Aortic smooth muscle cell (primary cell): Measurements from ENCODE around the gene UBD. TPM values are rescaled to one million over a fixed set of nuclear protein-coding genes. Genes with fewer than 3 reads are reported as not detected.

ENCODE experiments used
- total RNA-seq: library from RNA; depleted of rRNA; stranded (reverse); fragments of >200 nt; gene quantifications from 2 replicates; pipeline ENCODE4 v1.2.3, GENCODE V29; 2014

The UBD gene
- total RNA-seq, result not detected in 2 replicates

DNA sequence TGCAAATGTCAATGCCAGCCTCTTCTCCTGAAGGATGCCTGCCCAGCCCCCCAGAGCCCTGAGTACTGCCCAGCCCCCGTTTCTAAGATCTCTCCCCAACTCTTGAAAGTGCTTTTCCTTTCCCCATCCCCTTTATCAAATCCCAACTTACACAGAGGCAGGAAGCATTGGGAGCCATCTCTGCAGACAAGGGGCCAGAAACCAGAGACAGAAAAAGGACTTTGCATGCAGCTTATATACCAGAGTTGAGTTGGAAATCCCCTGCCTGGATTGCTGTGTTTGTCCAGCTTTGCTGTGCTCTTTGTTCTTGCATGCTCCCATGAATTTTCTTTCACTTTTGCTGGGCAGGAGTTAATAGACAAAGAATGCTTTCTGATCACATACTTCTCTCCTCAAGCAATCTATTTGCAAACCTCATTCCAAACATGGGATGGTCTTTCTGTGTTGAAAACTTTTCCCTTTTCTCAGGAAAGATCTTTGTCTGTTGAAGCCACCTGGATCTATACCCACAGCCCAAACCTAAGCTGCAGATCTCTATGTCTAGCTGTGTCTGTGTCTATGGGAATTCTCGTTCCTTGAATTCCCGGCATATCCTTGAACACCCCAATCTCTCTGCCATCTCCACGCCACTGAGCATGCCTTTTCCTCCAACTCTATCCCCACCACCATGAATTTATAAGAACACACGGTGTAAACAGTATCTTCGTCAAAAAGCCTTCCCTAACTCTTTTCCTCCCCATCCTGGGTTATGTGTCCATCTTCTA, at the start of gene UBD:
Gene UBD (minus strand): TSS at position 209 of the 764 bp plus-strand sequence. CDS start 31 bp downstream, at position 178.

GRCh38 chr6:29584821-29585220, 25.3 kb upstream of the UBD start, which contains the start of gene OR2H2:
TSS of gene OR2H2 (plus strand) at chr6:29585121. CDS start at chr6:29587945, 2,824 bp downstream.

Other genes starting within 250 kb of the UBD start
- gene OR5V1, start 190.9 kb downstream of the UBD start, total RNA-seq, result not detected in 2 replicates
- gene OR12D3, start 184.4 kb downstream of the UBD start, total RNA-seq, result not detected in 2 replicates
- gene OR12D2, start 164.1 kb downstream of the UBD start, total RNA-seq, result not detected in 2 replicates
- gene OR12D1, start 144.8 kb downstream of the UBD start, total RNA-seq, result not detected in 2 replicates
- gene OR10C1, start 120.4 kb downstream of the UBD start, total RNA-seq, result not detected in 2 replicates
- not detected in 2 replicates for gene OR11A1, start 102.7 kb downstream of the UBD start, total RNA-seq
- gene OR2H1, start 102.6 kb downstream of the UBD start, total RNA-seq, result not detected in 2 replicates
- gene MAS1L, start 71.8 kb downstream of the UBD start, total RNA-seq, result not detected in 2 replicates
- gene OR2H2, start 25.4 kb upstream of the UBD start, total RNA-seq, result not detected in 2 replicates
- gene GABBR1, start 73.5 kb upstream of the UBD start, total RNA-seq, result 10.3 and 11.4 TPM in 2 replicates
- gene MOG, start 97.4 kb upstream of the UBD start, total RNA-seq, result not detected in 2 replicates
- gene ZFP57, start 121.4 kb upstream of the UBD start, total RNA-seq, result 0.13 TPM in 1 of 2 replicates, not detected in the other
- gene HLA-F, start 163.7 kb upstream of the UBD start, total RNA-seq, result 40.4 and 41.5 TPM in 2 replicates